Right renal pelvis (tissue), 4 donors: ENCODE results near the gene CD33. TPM values are rescaled to one million over a fixed set of nuclear protein-coding genes. Genes with fewer than 3 reads are reported as not detected.
"Not testable (repeated sequence)": the region's sequence is repeated elsewhere in the genome, so short reads cannot be mapped to it uniquely, and the experiment has no call there.

Source experiments
- DNase-seq, 4 donors: peaks; one replicate each; pipeline ENCODE4 v3.0.0-alpha.2; 2013; ENCODE audit warnings: low read depth in 4 of 4, low spot score in 3 of 4, missing footprints in 1 of 4
- polyA plus RNA-seq, 4 donors: library from polyadenylated mRNA; unstranded; fragments of 120-200 nt; gene quantifications; one replicate each; pipeline ENCODE4 v1.2.1, GENCODE V29; 2013; ENCODE audit not compliant: insufficient read length in 4 of 4

Gene CD33
- polyA plus RNA-seq: 1 to 10 TPM; 1.5 to 2.6 (median 1.5) TPM

DNA sequence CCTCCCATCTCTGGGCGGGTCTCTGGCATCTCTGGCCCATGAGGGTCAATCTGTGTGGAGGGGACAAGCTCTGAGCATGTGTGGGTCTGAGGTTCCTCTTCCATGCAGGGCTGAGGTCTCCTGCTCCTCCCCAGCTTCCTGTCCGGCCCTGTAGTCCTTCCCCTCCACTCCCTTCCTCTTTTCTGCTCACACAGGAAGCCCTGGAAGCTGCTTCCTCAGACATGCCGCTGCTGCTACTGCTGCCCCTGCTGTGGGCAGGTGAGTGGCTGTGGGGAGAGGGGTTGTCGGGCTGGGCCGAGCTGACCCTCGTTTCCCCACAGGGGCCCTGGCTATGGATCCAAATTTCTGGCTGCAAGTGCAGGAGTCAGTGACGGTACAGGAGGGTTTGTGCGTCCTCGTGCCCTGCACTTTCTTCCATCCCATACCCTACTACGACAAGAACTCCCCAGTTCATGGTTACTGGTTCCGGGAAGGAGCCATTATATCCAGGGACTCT lies at the start of gene CD33:
Gene CD33 (plus strand): TSS at position 183 of the 496 bp plus-strand sequence. CDS start 39 bp downstream, at position 222.
- DNase-seq: not testable (repeated sequence)

DNA sequence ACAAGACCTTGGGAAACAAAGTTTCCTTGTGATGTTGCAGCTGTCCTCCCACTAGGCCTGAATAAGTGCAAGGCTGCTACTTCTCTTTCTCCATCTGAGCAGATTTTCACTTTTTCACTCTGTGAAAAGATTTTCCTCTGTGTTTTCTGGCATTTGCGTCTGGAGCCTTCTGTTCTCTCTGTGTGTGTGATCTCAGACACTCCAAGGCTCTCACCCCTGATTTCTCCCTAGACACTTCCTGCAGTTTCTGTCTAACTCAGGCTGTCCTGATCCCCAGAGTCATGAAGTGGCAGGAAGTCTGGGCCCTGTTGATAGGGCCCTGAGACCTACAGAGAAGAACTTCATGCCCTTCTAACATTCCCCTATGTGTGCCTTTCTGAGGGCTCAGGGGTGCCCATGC lies 45.6 kb upstream of the CD33 start:
- no peak for DNase-seq

DNA sequence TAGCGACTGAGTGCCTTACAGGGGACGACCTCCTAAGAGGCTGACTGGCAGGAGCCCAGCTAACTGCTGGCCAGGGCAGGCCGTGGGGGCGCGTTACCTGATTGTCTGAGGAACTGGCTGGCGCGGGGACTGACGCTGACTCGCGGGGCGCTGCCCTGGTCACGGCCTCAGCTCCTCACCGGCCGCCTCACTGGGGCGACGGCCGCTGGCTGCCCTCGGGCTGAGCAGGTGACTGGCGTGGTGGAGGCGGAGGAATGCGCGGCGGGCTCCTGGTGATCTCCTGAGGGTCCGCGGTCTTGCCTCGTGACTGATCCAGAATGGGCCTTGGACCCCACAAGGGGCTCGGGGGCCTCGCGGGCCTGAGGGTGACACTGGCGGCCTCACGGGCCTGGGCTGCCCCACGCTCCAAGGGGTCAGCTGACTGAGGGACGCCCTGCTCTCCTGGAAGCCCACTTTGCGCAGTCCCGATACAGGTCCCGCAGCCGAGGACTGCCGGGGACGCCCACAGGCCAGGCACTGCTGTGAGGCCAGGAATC lies 43.4 kb upstream of the CD33 start:
- no peak for DNase-seq

DNA sequence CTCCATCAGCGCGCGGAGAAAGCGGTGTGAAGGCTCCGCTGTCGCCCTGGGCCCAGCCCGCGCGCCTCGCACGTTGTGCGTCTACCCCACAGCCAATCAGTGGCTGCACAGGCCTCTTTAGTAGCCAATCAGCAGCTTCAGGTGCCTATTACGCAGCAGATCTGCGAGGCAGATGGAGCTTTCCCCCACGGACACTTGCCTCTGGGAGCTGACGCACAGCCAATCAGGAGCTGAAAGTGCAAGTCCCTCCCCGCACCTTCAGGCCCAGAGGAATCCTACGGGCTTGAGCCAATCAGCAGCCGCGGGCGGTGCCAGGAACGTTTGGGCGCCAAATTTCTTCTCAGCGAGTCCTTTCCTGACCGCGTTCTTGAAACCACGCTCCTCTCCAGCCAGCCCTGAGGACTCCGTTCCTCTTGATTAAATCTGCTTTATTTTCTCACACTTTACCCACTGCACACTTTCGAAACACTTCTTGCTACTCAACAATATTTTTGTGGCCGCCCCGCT lies 42.9 kb upstream of the CD33 start:
- DNase-seq: no peak

- DNase-seq: no peak
These were observed 41.3 kb upstream of the CD33 start for GRCh38 chr19:51183629-51184028.

GRCh38 chr19:51185069-51185867 lies 39.6 kb upstream of the CD33 start:
- no peak for DNase-seq

- no peak for DNase-seq
These were observed 39.0 kb upstream of the CD33 start for GRCh38 chr19:51185868-51186215.

- DNase-seq: no peak
These were observed 38.6 kb upstream of the CD33 start for GRCh38 chr19:51186323-51186722.

DNA sequence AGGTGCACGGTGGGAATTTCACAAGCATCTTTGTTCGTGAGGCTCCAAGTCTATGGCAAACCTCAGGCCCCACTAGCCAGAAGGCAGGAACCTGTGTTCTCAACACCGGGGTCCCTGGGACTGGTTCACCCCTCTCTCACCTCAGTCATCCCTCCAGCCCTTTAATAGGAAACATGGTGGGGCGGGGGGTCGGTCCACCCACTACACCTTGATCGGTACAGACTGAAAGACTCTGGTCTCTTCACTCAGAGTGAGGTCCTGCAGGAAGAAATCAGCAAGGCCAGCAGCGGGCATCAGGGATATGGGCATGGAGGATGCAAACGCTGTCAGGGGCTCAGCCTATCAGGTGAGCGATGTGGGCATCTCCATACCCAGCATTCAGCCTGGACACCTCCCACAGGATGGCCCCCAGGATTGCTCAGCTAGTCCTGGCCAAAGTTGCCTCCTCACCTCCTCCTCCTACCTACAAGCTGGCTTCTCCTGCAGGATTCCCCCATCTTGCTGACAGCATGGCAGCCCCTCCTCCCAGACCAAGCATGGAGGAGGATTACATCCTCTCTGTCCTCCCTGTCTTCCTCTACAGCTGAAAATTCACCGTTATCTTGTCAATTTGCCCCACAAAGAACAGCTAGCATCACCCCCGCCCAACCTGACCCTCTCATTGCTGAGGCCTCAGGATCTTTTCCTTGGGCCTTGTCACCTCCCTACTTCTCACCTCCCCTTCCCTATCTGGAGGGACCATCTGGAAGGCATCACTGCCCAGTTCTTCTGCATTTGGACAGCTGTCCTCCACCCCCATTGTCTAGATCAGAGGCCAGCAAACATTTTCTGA lies 37.3 kb upstream of the CD33 start:
- no peak for DNase-seq

- DNase-seq: no peak
These were observed 36.7 kb upstream of the CD33 start for GRCh38 chr19:51188227-51188559.

DNA sequence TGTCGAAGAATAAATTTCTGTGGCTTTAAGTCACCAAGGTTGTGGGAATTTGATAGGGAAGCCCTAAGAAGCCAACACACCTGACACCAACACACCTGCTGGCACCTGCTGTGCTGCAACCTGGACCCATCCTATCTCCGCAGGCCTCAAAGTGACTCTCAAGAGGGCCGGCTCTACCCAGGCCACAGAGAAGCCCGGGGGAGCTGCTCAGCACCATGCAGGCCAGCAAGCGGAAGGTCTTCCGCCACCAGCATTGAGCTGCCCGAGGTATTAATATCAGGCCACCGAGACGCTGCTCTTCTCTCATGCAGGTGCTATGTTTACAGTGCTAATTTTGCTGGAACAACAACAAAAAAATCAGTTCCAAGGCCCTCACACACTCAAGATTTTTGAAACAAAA lies 32.2 kb upstream of the CD33 start:
- DNase-seq: no peak

DNA sequence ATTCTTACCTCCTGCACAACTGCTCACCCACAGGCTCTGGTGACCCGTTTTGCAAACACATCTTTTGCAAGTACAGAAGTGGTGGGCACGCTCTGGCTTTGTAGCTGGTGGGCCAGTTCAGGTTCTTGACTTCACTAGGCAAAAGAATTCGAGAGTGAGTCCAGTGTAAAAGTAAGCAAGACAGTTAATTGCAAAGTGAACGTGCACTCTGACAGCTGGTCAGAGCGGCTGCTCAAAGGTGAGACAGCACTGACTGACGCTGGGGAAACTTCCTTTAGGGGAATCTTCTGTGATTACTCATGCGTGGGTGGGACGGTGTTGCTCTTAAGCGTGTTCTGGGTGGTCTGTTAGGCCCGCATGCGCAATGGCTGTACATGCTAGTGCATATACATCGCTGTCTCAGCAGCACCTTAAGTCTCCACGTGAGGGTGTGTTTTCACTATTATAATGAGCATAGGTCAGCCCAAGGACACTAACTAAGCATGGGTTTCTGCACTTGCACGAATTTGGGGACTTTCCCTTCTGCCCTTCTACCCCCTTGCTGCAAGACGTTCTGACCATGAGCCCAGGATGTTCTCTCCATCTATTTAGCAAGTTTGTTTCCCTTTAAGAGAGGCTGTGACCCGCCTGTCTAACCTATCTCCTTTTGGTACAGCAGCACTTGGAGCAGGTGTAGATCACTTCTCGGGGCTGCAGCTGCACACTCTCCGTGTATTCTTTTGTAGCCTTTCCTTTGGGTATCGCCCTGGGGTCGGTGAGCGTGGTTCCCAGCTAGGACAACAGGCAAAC lies 30.2 kb upstream of the CD33 start:
- DNase-seq: no peak

DNA sequence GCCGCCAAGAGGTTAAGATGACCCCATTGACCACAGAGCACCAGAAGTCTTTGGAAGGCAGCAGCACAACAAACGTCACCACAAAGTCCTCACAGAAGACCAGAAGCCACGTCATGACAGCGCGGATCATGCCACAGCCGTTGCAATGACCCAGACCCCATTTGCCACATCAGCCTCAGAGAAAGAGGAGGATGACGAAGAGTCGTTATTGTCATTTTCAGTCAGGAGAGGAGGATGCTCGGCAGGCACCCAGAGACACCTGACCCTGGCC lies 29.6 kb upstream of the CD33 start:
- no peak for DNase-seq

DNA sequence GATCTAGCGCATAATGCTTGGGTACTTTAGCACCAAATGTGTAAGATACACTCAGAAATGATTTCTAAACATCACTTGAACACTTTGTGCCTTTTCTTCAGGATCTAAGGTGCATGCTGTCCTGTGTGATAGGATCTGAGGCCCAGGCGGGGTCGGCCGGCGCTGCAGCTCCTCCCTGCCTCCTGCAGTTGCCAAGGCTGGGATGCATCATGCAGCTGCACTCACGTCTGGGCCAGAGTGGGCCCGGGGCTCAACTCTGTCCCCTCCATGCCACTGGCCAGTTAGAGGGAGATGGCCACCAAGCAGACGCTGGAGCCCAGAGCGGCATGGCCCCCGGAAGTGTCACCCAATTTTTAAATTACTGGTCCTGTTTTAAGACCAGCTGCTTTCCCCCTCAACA lies 29.3 kb upstream of the CD33 start:
- DNase-seq: no peak

DNA sequence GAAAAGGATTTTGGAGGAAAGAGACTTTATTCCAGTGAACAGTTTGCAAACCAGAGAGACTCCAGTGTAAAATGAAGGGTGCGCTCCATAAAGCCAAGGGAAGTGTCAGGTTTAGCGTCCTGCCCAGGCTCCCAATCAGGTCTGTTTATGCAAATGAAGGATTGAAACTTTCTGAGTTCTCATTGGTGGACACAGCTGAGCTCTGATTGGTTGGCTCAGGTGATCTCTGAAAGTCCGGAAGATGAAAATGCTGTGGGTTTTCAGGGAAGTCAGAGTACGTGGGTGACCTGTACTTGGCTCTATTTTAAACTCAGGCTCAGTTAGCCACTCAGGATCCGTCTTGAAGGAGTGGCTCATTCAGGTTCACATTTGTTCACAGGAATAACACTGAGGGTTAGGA lies 28.7 kb upstream of the CD33 start:
- DNase-seq: no peak

GRCh38 chr19:51198641-51199040 lies 26.2 kb upstream of the CD33 start:
- DNase-seq: no peak

- no peak for DNase-seq
These were observed 24.7 kb upstream of the CD33 start for GRCh38 chr19:51200071-51200666.

DNA sequence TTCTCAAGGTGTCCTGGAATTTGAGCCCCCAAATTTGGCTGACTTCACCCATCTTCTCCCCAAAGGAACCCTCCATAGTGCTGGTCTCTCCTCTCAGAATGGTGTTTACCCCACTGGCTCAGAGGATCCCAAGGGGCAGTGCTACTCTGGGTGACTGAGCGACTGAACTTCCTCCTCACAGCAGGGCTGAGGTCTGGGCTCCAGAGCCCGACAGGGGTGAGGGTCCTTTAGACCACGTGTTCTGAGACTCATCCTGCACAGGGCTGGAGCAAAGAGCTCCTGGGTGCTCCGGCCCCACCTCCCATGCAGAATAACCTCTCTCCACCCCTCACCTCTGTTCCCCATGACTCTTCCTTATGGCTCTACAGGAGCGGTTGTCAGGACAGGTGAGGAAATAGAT lies 23.2 kb upstream of the CD33 start:
- no peak for DNase-seq

GRCh38 chr19:51203916-51204315 lies 21.0 kb upstream of the CD33 start:
- no peak for DNase-seq

- no peak for DNase-seq
These were observed 20.6 kb upstream of the CD33 start for GRCh38 chr19:51204321-51204720.
